GM12878 (cell line): ENCODE measurements around the gene LIN7C.
"Not testable (repeated sequence)": the region's sequence is repeated elsewhere in the genome, so short reads cannot be mapped to it uniquely, and the experiment has no call there.

Source experiments
- CTCF ChIP-seq, 3 experiments: IDR thresholded peaks in 2 of 3; conservative IDR thresholded peaks in 1 of 3; 2 replicates each; pipeline ENCODE4 v1.5.1; 2011; ENCODE audit warnings: low read depth in 3 of 3, low read length in 3 of 3, mild to moderate bottlenecking in 3 of 3, control low read depth in 2 of 3, moderate library complexity in 2 of 3, inconsistent platforms in 1 of 3, mixed read lengths in 1 of 3; ENCODE audit not compliant: control insufficient read depth in 2 of 3, insufficient read depth in 1 of 3; ENCODE audit errors: extremely low read depth in 1 of 3
- NFIC ChIP-seq: IDR thresholded peaks from 2 replicates; pipeline ENCODE4 v1.6.1; 2012; ENCODE audit warnings: low read depth, mild to moderate bottlenecking, inconsistent platforms, low read length, moderate library complexity

GRCh38 chr11:27448184-27448540 is 58.4 kb downstream of the LIN7C start:
- not testable (repeated sequence) for TF ChIP-seq CTCF (IDR thresholded peaks at IDR 0.05 in 2 of 3, conservative IDR thresholded peaks at IDR 0.05 in 1 of 3; ENCODE audit: control insufficient read depth in 2 of 3, extremely low read depth in 1 of 3, insufficient read depth in 1 of 3, low read depth in 3 of 3, low read length in 3 of 3); NFIC
